Subcutaneous adipose tissue (tissue), 4 donors: ENCODE data around the gene JADE1. TPM values are rescaled to one million over a fixed set of nuclear protein-coding genes. Genes with fewer than 3 reads are reported as not detected.

ENCODE experiments used
- total RNA-seq, 4 donors: library from RNA; depleted of rRNA; stranded (reverse); fragments of >200 nt; gene quantifications; one replicate each; pipeline ENCODE4 v1.1.0, GENCODE V29; 2016
- TF ChIP-seq, protein P1 (sequence below): fragments of 450-650 bp; IDR thresholded peaks from one replicate; pipeline ENCODE4 v1.5.1; 2016; ENCODE audit warnings: low read depth, mild to moderate bottlenecking, control low read depth, antibody characterized with exemption, moderate library complexity

The JADE1 gene
- total RNA-seq, 4 donors from 2014 or later = 56.9 to 100.0 (median 67.1) TPM

DNA sequence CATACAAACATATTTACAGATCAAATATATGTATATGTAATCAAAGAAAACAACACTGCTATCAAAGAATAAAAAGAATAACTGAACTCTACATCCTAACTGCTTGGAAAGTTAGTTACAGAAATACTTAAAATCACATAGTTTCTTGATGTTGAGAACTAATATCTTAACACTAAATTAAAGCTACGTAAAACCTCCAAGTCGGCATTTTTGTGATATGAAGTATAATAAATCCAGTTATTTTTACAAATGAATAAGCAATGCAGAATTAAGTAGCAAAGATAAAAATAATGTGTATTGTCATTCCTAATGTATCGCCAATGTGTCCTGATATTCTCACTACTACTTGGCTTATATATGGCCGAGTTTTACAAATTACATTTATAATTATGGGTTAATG, 68.4 kb downstream of the JADE1 start:
- TF ChIP-seq, protein P1, sequence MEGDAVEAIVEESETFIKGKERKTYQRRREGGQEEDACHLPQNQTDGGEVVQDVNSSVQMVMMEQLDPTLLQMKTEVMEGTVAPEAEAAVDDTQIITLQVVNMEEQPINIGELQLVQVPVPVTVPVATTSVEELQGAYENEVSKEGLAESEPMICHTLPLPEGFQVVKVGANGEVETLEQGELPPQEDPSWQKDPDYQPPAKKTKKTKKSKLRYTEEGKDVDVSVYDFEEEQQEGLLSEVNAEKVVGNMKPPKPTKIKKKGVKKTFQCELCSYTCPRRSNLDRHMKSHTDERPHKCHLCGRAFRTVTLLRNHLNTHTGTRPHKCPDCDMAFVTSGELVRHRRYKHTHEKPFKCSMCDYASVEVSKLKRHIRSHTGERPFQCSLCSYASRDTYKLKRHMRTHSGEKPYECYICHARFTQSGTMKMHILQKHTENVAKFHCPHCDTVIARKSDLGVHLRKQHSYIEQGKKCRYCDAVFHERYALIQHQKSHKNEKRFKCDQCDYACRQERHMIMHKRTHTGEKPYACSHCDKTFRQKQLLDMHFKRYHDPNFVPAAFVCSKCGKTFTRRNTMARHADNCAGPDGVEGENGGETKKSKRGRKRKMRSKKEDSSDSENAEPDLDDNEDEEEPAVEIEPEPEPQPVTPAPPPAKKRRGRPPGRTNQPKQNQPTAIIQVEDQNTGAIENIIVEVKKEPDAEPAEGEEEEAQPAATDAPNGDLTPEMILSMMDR = no peak

DNA sequence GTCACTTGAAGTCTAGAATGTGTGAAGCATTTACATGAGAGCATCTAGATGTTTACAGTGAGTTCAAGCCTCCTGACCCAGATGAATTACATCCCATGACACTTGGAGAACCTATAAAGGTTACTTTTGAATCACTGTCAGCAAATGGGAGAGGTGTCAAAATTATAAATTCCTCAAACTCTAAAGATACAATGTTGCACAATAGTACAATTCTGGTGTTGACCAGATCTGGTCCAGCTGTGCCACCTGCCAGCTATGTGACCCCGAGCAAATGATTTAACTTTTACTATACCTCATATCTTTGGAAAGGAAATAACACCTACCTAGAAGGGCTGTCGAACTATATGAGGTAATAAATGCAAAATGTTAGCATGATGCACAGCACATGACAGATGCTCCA, 69.8 kb downstream of the JADE1 start:
- TF ChIP-seq, protein P1 = no peak

DNA sequence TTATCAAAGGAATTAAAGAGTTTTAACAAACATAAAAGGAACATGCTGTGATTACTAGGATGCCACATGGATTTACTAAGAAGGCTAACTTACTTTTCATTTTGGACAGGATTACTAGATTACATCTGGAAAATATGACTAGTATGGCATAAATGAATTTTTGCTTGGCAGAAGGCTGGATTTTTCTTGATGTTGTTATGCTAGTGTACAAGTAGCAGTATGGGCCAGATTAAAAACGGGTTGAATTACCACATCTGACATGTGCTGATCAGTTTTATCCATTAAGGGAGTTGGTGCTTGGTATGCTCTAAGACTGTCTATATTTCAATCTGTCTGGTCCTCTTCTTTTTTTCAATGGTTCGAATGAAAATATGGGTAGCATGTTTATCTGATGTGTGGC, 70.5 kb downstream of the JADE1 start:
- TF ChIP-seq, protein P1 = no peak

DNA sequence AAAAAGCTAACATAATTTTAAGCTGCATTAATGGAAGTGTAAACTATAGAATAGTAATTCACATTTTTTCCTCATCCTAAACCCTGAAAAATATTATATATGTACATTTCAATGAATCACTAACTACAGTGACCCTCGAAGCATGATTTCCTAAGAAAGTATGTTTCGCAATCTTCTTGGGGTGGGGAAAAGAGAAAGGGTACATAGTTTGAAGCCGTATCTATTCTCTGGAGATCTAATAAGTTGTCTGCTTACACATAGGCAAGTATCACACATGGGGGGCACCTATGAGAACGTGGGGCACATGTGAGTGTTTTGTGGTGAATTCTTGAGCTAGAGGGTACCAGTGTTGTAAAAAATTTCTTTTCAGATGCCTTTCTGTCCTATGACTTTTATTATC, 71.2 kb downstream of the JADE1 start:
- TF ChIP-seq, protein P1 = no peak

DNA sequence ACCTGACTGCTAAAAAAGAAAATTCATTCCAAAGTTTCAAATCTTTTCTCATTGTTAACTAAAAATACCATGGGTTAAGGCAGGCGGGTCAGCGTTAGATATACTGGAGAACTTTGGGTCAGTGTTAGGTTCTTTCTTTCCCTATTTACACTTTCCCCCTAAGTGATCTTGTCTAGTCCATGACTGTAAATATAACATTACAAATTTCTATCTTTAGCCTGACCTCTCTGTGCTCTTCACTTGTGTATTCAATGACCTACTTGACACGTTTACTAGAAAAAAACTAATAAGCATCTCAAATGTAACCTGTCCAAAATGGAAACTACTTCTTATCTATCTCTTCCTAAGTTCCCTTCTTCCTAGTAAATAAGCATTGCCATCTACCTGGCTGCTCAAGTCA, 95.3 kb downstream of the JADE1 start:
- TF ChIP-seq, protein P1 = no peak

DNA sequence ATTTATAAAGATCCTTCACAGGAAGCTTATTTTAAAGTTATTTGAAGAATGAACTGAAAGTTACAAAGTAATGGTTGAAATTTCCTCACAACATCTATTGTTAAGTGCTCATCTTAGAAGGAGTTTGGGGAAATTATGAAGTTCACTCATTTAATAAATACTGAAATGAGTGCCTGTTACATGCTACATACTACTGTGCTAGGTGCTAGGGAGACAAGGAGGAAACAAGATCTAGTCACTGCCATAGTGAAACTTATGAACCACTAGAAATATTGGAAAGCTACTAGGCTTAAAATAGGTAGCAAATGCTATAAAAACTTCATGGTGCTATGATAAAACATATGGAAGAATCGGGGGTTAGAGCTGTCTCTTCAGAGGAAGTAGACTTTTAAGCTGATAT, 97.1 kb downstream of the JADE1 start:
- TF ChIP-seq, protein P1 = no peak

DNA sequence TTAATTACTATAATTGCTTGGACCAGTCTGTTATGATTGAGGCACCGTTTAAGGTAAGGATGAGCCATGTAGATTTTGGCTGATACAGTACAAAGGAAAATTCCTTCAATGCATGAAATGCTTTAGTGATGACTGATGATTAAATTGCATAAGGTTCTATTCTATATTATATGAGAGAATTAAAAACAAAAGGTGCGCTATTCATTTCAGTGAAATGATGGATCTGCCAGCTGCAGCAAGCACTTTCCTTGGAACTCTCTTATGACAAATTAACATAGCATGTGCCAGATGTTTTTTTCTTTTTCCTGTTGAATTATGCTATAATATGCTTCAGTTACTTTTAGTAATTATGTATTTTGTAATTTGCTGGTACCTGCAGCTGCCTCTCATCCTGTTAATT, 98.5 kb downstream of the JADE1 start:
- TF ChIP-seq, protein P1 = no peak
